K562 (cell line): ENCODE data around the gene SCAMP3. TPM values are rescaled to one million over a fixed set of nuclear protein-coding genes. Genes with fewer than 3 reads are reported as not detected.
A peak's percentile ranks its signal among the peaks of the same experiment; 100 is the strongest.

Source experiments
- ARID3B ChIP-seq: fragments of 250-450 bp; sonication (Bioruptor Pico); IDR thresholded peaks from 2 replicates; pipeline ENCODE4 v1.4.0; 2020; ENCODE audit warnings: borderline replicate concordance
- CEBPB ChIP-seq: fragments of 450-650 bp; IDR thresholded peaks from 2 replicates; pipeline ENCODE4 v1.6.1; 2016; ENCODE audit warnings: missing genetic modification characterization, missing compliant biosample characterization
- CHAMP1 ChIP-seq: fragments of 450-650 bp; IDR thresholded peaks from 2 replicates; pipeline ENCODE4 v1.6.1; 2016; ENCODE audit warnings: mild to moderate bottlenecking
- CREM ChIP-seq: IDR thresholded peaks from 2 replicates; pipeline ENCODE4 v1.6.1; 2014; ENCODE audit warnings: antibody characterized with exemption, low read depth
- E2F1 ChIP-seq: sonication (generic); formaldehyde crosslinking; IDR thresholded peaks from 2 replicates; pipeline ENCODE4 v1.8.1; 2023; ENCODE audit warnings: mild to moderate bottlenecking, missing genetic modification reagents, moderate library complexity
- MEF2A ChIP-seq: IDR thresholded peaks from 2 replicates; pipeline ENCODE4 v1.6.1; 2011; ENCODE audit warnings: low read depth, mild to moderate bottlenecking, low read length, moderate library complexity; ENCODE audit not compliant: control insufficient read depth
- MNT ChIP-seq, 2 experiments: fragments of 450-650 bp; conservative IDR thresholded peaks; 2 replicates each; pipeline ENCODE4 v1.6.1; 2017; ENCODE audit warnings: mild to moderate bottlenecking in 2 of 2, moderate library complexity in 2 of 2
- NFATC3 ChIP-seq: fragments of 450-650 bp; IDR thresholded peaks from 2 replicates; pipeline ENCODE4 v1.6.1; 2017; ENCODE audit warnings: mild to moderate bottlenecking
- PREB ChIP-seq: sonication (generic); formaldehyde crosslinking; IDR thresholded peaks from 2 replicates; pipeline ENCODE4 v1.8.1; 2023; ENCODE audit warnings: mild to moderate bottlenecking, missing genetic modification reagents
- SP1 ChIP-seq: sonication (generic); formaldehyde crosslinking; IDR thresholded peaks from 2 replicates; pipeline ENCODE4 v1.8.1; 2022; ENCODE audit warnings: mild to moderate bottlenecking, missing genetic modification reagents
- TFE3 ChIP-seq: fragments of 450-650 bp; formaldehyde crosslinking; IDR thresholded peaks from 2 replicates; pipeline ENCODE4 v1.4.0; 2020; ENCODE audit warnings: mild to moderate bottlenecking, mixed read lengths
- TRIM25 ChIP-seq: fragments of 450-650 bp; IDR thresholded peaks from 2 replicates; pipeline ENCODE4 v1.7.0; 2016; ENCODE audit warnings: borderline replicate concordance
- TRIM28 ChIP-seq: fragments of 450-650 bp; IDR thresholded peaks from 2 replicates; pipeline ENCODE4 v1.6.1; 2017
- ZNF717 ChIP-seq: fragments of 250-450 bp; sonication (Bioruptor Pico); IDR thresholded peaks from 2 replicates; pipeline ENCODE4 v1.5.0; 2021
- polyA plus RNA-seq, 8 experiments: library from polyadenylated mRNA; depleted of rRNA in 4 of 8; stranded (reverse) in 5 of 8; unstranded in 3 of 8; fragments of >200 nt; fragmentation: Nextera tagmentation in 2 of 8; fragmentation: Illumina TruSeq in 1 of 8; extraction: Ambion mirVana in 2 of 8; extraction: Trizol in 1 of 8; gene quantifications; 2 replicates each; pipeline versions ENCODE4 v1.2.1 to v1.2.3, GENCODE V29; 2011 to 2014; ENCODE audit warnings: inconsistent platforms in 1 of 8, missing spikeins in 1 of 8
- total RNA-seq, 7 experiments: library from RNA; depleted of rRNA in 6 of 7; stranded (reverse); fragments of >200 nt in 6 of 7; fragmentation: Illumina TruSeq in 2 of 7; extraction: Trizol in 2 of 7; gene quantifications; 2 replicates each; pipeline versions ENCODE4 v1.2.1 to v1.2.3, GENCODE V29; 2011 to 2021; ENCODE audit warnings: low replicate concordance in 1 of 7

Gene SCAMP3
- total and polyA plus RNA-seq, 9 of the 15 experiments (the other 6 are each of a cell fraction or from before 2014, with no cell fraction given): 14.2 to 131 (median 86.1) TPM

GRCh38 chr1:155273343-155274245, 11.4 kb upstream of the SCAMP3 start, which contains the start of gene CLK2 (continued):
- TF ChIP-seq TRIM25 (peak; percentile 84; the same call in 1 of the 2 replicates), TFE3 (CRISPR knock-in tag) (peak; percentile 53), CHAMP1 (no peak), ZNF717 (CRISPR knock-in tag) (no peak), NFATC3 (0 out of 2 replicates have a peak, but pooled peaks have one; percentile 61), MEF2A (no peak), CEBPB (no peak), E2F1 (0 out of 2 replicates have a peak, but pooled peaks have one; percentile 28), SP1 (peak; percentile 94), CREM (peak; percentile 85), ARID3B (CRISPR knock-in tag) (no peak), MNT (conservative IDR thresholded peaks at IDR 0.05) (peak; percentile 99), PREB (CRISPR knock-in tag) (no peak), TRIM28 (peak; percentile 58; the same call in 1 of the 2 replicates)
